ENCODE measurements around the gene CFAP74.
A peak's percentile ranks its signal among the peaks of the same experiment; 100 is the strongest.

The CFAP74 gene

DNA sequence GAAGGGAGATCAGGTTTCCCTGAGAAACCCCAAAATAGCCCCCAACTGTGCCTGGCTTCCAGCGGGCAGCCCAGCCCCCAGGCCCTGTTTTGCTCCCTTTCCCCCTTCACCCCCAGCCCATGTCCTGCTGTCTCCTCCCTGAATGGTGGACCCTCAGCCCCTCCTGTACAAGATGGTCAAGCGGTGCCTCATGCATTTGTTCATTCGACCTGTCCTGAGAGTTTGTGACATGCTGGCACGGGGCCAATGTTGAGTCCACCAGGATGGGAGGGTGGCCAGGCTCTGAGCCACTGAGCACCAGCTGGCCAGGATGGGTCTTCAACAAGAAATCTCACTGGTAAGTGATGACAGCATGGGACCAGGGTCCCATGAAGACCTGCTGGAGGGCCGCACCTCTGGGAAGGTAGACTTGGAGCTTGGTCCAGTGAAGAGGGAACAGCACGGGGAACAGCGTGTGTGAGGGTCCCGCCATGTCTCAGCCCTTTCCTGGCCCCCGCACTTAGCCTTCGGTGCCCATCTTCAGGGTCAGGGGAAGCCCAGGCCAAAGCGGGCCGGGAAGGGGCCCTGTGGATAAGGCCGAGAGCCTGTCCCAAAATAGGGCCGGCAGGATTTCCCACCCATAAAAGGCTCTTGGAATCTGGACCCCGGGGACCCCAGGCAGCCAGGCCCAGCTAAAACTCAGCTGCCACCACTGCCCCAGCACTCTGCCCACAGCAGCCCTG lies 88.5 kb downstream of the CFAP74 start, which contains the start of gene CALML6:
Gene CALML6, plus strand, starts transcription at position 290 of the 722 bp plus-strand sequence. Its CDS starts 21 bp downstream, at position 311.
- DNase-seq = no peak

GRCh38 chr1:1914101-1914970 lies 89.2 kb downstream of the CFAP74 start:
- no peak for DNase-seq

DNA sequence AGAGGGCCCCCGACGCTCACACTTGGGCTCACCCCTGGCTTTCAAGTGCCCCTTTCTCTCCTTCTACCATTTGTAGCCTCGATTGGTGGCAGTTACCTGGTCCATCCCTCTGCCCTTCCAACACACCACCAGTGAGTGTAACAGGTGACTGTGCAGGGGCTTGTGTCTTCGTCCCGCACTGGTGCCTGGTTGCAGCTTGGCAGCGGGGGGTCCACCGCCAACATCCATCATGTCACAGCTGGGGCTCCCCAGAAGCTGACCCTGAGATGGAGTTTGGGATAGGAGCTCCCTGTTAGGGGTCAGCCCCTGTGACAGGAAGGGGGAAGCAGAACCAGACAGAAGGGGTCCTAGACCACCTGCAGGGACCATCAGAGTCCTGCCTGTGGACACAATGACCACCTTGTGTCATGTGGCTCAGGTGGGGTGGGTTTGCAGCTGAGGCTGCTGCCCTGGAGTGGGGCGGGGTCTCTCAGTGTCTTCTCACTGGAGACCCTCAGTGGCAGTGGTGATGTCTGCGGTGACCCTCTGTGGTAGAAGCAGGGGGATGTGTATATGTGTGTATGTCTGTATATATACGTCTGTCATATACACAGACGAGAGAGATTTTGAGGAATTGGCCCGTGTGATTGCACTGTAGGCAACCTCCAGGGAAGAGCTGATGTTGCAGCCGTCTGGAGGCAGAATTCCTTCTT lies 92.1 kb downstream of the CFAP74 start:
- DNase-seq = no peak

DNA sequence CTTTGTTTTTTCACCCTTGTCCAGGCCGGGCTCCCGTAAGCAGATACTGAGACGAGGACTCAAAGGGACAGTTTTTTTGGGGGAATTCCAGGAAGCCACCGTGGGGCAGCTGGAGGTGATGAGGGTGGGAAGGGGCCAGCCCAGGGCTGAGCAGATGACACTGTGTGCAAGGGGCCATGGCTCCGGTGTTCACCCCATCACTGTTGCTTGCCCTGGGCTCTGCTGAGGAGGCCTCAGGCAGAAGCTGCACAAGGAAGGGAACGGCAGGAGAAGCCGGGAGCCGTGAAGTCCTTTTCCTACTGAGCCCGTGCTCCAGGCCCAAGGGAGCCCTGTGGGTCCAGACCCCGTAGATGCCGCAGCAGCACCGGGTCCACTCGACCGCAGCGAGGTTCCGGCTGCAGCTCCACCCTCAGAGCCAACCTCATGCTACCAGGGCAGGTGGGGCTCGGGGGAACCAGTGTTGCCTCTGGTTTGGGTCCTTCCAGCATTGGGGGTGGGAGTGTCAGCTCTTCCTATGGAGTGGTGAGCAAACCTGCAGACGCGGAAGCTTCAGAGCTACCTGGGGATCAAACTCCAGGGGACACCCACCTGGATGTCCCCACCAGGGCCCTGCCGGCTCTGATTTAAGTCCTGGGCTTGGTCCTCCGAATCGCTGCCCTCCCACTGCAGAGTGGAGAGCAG lies 92.8 kb downstream of the CFAP74 start:
- no peak for DNase-seq

GRCh38 chr1:1910033-1910465 lies 93.5 kb downstream of the CFAP74 start:
- DNase-seq = no peak

DNA sequence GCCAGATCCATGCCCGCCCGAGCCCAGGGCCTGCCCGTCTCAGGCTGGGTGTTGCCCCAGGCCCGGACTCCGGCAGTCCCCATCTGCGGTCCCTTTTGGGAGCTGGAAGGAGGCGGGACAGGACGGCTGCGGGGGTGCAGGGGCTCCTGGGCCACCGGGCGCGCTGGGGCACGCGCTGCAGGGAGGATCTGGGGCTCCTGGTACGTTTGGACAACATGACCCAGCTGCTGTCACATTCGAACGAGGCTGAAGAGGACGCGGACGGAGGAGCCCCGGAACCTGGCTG lies 95.1 kb downstream of the CFAP74 start:
- DNase-seq = no peak

DNA sequence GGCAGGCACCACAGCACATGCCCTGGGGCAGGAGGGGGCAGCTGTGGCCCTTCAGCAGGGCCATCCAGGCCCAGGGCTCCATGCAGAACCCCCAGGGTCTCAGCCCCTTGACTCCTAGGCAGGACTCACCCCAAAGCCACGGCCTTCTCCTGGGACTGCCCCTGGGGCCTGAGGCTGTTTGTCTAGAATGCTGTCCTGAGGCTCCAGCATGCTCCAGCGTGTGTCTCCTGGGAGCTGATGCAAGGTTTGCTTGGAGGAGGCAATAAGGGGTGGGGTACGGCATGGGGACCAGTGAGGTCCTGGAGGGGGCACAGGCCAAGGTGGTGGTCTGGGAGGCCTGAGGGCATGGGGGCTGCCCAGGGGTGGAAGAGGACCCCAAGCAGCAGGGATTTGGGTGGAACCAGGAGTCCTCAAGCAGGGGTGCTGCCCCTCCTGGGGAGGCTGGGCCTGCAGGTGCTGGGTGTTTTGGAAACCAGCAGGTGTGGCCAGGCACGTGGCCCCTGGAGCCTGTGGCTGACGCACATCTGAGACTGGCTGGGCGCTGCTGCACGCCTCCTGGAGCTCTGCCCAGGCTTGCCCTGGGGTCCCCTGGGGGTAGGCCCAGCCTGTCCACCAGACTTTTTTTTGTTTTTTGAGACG lies 96.4 kb downstream of the CFAP74 start:
- DNase-seq = no peak

DNA sequence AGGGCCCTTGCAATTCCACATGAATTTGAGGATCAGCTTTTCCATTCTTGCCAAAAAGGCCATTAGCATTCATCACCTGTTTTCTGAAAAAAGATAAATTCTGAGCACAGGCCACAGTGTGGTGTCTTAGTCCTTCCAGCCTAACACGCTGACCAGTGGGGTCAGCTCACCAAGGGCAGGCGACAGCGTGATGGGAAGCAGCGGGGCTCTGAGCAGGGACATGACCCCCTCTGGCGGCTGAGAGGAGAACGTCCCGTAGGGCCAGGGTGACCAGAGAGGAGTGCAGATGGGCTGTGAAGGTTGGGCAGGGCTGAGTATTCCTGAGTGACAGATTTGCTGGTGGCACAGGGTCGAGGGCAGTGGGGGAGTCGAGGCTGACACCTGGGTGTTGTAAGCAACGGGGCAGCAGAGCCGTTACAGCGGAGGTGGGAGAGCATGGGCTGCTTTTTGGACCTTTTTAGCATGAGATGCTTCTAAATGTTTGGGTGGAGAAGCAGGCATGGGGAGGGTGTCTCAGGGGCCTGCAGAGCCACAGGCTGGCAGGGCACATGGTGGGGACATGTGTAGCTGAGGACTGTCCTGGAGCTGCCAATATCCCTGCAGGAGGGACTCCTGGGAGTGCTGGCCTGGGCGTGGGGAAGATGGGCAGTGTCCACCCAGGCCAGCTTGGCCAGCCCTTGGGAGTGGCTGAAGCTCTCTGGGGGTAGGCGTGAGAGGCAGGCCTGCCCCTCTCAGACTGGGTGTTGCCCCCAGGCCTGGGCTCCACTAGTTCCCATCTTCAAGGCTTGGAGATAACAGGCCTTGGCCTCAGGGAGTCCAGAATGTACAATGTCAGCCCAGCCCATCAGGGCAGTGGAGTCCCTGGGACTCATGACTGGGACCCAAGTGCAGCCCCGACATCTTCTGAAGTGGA lies 97.1 kb downstream of the CFAP74 start:
- peak; percentile 47 for DNase-seq

GRCh38 chr1:1903224-1903623 lies 100.4 kb downstream of the CFAP74 start:
- no peak for DNase-seq

DNA sequence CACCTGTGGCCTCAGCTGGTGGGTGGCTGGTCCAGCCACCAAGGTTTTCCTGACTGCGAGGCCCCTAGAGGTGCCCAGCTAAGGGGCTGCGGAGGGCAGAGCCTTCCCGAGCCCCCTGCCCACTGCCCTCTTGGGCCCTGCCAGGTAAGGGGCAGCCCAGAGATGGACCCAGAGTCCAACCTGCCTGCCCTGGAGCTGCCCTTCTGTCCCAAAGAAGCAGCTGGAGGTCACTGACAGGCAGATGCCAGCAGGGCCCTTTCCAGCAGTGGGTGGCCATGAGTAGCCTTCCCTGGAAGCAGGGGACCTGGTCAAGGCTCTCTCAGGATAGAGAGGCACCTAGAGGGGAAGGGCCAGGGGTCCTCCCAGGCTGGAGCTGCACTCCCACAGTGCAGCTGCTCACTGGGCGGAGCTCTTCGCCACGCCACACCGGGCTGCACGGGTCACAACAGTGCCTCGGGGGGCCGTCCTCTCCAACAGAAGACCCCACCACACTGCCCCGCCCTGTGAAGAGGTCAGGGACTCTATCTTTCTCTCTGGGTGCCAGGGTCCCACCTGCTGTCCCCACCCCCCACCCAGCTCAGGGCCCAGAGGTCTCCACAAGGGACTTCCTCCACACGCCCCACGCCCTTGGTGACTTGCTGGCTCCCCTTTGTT lies 101.8 kb downstream of the CFAP74 start:
- DNase-seq = no peak

DNA sequence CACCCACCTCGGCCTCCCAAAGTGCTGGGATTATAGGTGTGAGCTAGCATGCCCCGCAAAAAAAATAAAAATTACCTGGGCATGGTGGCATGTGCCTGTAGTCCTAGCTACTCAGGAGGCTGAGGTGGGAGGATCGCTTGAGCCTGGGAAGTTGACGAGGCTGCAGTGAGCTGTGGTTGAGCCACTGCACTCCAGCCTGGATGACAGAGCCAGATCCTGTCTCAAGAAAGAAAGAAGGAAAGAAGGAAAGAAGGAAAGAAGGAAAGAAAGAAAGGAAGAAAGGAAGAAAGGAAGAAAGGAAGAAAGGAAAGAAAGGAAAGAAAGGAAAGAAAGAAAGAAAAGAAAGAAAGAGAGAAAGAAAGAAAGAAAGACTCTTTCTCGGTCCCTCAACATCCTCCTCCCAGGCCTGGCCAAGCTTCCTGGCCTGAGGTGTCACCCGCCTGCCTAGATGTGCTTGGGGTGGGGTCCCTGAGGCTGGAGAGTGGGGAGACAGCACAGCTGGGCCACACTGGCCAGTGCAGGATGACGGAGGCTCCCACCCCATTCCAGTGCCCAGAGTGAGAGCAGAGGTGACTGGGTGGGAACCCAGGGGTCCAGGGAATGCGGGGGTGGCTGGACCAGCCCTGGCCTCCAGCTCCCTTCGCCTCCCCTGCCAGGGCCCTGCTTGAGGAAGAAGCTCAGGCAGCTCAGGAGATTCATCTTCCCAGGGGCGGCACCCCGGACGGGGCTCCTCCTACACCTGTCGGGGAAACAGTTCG lies 102.5 kb downstream of the CFAP74 start:
- no peak for DNase-seq

GRCh38 chr1:1899967-1900327 lies 103.6 kb downstream of the CFAP74 start:
- no peak for DNase-seq

- DNase-seq = no peak
Measured at GRCh38 chr1:1899266-1899966, 104.2 kb downstream of the CFAP74 start.

GRCh38 chr1:1898246-1898933 lies 105.2 kb downstream of the CFAP74 start:
- no peak for DNase-seq

GRCh38 chr1:1895456-1896336 lies 107.9 kb downstream of the CFAP74 start:
- DNase-seq = no peak

- DNase-seq = no peak
Measured at GRCh38 chr1:1895060-1895418, 108.5 kb downstream of the CFAP74 start.

GRCh38 chr1:1894354-1895059 lies 109.1 kb downstream of the CFAP74 start:
- DNase-seq = no peak
